HCT116 (cell line): ENCODE measurements around the gene HJURP. TPM values are rescaled to one million over a fixed set of nuclear protein-coding genes. Genes with fewer than 3 reads are reported as not detected.

Experiments used
- ATAC-seq: fragments of 200-7000 bp; cut with Tn5 transposase; 2 replicates; pipeline ENCODE4 v1.9.1; 2020; ENCODE audit warnings: mild to moderate bottlenecking, moderate library complexity
- BruUV-seq: library from RNA; stranded (reverse); fragments of 400-500 nt; replicated peaks from 2 replicates; lab custom pipeline; 2021; lab: Mats Ljungman, UMichigan
- CTCF ChIA-PET: fragments of 300-600 bp; sonication (Branson Sonifier 250); formaldehyde crosslinking; loops from one replicate; lab custom pipeline; 2021; ENCODE audit warnings: antibody characterized with exemption; lab: Charles Lee
- POLR2A ChIA-PET: fragments of 300-600, 350-600 bp; sonication (Branson Sonifier 250); formaldehyde crosslinking; loops from one replicate; lab custom pipeline; 2021; ENCODE audit warnings: antibody characterized with exemption; lab: Charles Lee
- RAD21 ChIA-PET, 2 experiments: fragments of 300-600 bp; sonication (Branson Sonifier 250); formaldehyde crosslinking; loops; one replicate each; lab custom pipeline; 2023; ENCODE audit warnings: low total read pairs in 2 of 2; ENCODE audit not compliant: uncharacterized antibody in 2 of 2, unreplicated experiment in 2 of 2, low non-redundant PET in 1 of 2; lab: Charles Lee
- DNase-seq: peaks from one replicate; pipeline ENCODE4 v3.0.0-alpha.2; 2010; ENCODE audit warnings: low read depth, low spot score
- H2AFZ ChIP-seq: fragments of 200-600 bp; shearing (Covaris generic), sonication (generic); 2 replicates; pipeline ENCODE4 v1.6.1; 2017; ENCODE audit warnings: low read depth, mixed run types, mixed read lengths, antibody characterized with exemption, low read length; ENCODE audit not compliant: poor library complexity, severe bottlenecking
- H3K27ac ChIP-seq: 2 replicates; pipeline ENCODE4 v1.5.1; 2012; ENCODE audit warnings: low read depth, low read length
- H3K27me3 ChIP-seq: fragments of 200-600 bp; sonication (generic); 2 replicates; pipeline ENCODE4 v1.6.1; 2016; ENCODE audit warnings: mixed run types, low read length, mixed read lengths; ENCODE audit not compliant: insufficient read depth
- H3K36me3 ChIP-seq, 2 experiments: fragments of 200-500 bp in 1 of 2; fragments of 200-600 bp in 1 of 2; sonication (Bioruptor generic) in 1 of 2; sonication (generic) in 1 of 2; 2 replicates each; pipeline versions ENCODE4 v1.5.1 to v1.6.1; 2014 to 2016; ENCODE audit warnings: low read length in 2 of 2, inconsistent platforms in 1 of 2, mixed read lengths in 1 of 2, mixed run types in 1 of 2; ENCODE audit not compliant: insufficient read depth in 2 of 2, control insufficient read depth in 1 of 2
- H3K4me1 ChIP-seq, 2 experiments: fragments of 200-600 bp in 1 of 2; sonication (generic) in 1 of 2; 2 replicates each; pipeline versions ENCODE4 v1.5.1 to v1.6.1; 2012 to 2017; ENCODE audit warnings: low read length in 2 of 2, inconsistent platforms in 1 of 2, mild to moderate bottlenecking in 1 of 2, mixed read lengths in 1 of 2, mixed run types in 1 of 2, moderate library complexity in 1 of 2; ENCODE audit not compliant: insufficient read depth in 2 of 2, control insufficient read depth in 1 of 2
- H3K4me2 ChIP-seq: fragments of 200-600 bp; sonication (generic); 2 replicates; pipeline ENCODE4 v1.6.1; 2017; ENCODE audit warnings: mixed run types, low read length, mixed read lengths
- H3K4me3 ChIP-seq, 2 experiments: fragments of 200-600 bp in 1 of 2; sonication (generic) in 1 of 2; replicated peaks in 1 of 2; 2 replicates each; pipeline ENCODE4 v1.5.1; 2011 to 2016; ENCODE audit warnings: low read length in 2 of 2, control low read depth in 1 of 2, low read depth in 1 of 2, mild to moderate bottlenecking in 1 of 2, mixed read lengths in 1 of 2, mixed run types in 1 of 2
- H3K79me2 ChIP-seq: fragments of 200-600 bp; sonication (generic); 2 replicates; pipeline ENCODE4 v1.6.1; 2017; ENCODE audit warnings: mild to moderate bottlenecking, mixed run types, low read length, moderate library complexity, mixed read lengths; ENCODE audit not compliant: insufficient read depth
- H3K9ac ChIP-seq: fragments of 200-600 bp; sonication (generic); 2 replicates; pipeline ENCODE4 v1.6.1; 2016; ENCODE audit warnings: low read length, mixed read lengths
- H3K9me2 ChIP-seq: fragments of 200-600 bp; sonication (generic), shearing (Covaris generic); 2 replicates; pipeline ENCODE4 v1.6.1; 2017; ENCODE audit warnings: mixed run types, mild to moderate bottlenecking, moderate library complexity; ENCODE audit not compliant: insufficient read depth
- H3K9me3 ChIP-seq, 2 experiments: fragments of 200-500 bp in 1 of 2; fragments of 200-600 bp in 1 of 2; sonication (Bioruptor generic) in 1 of 2; sonication (generic) in 1 of 2; 2 replicates each; pipeline ENCODE4 v1.6.1; 2014 to 2017; ENCODE audit warnings: low read length in 2 of 2, mixed read lengths in 2 of 2, inconsistent platforms in 1 of 2, low read depth in 1 of 2, mild to moderate bottlenecking in 1 of 2, mixed run types in 1 of 2, moderate library complexity in 1 of 2; ENCODE audit not compliant: control insufficient read depth in 1 of 2, insufficient read depth in 1 of 2
- H4K20me1 ChIP-seq: fragments of 200-600 bp; sonication (generic), shearing (Covaris generic); 2 replicates; pipeline ENCODE4 v1.6.1; 2017; ENCODE audit warnings: mixed run types, mild to moderate bottlenecking, moderate library complexity; ENCODE audit not compliant: insufficient read depth
- EGR1 ChIP-seq: IDR thresholded peaks from 2 replicates; pipeline ENCODE4 v1.6.1; 2012; ENCODE audit warnings: low read depth
- EZH2phosphoT487 ChIP-seq: fragments of 200-600 bp; IDR thresholded peaks from 2 replicates; pipeline ENCODE4 v1.6.1; 2018; ENCODE audit warnings: antibody characterized with exemption, borderline replicate concordance
- FOSL1 ChIP-seq: IDR thresholded peaks from 2 replicates; pipeline ENCODE4 v1.6.1; 2012; ENCODE audit warnings: low read depth
- JUND ChIP-seq: IDR thresholded peaks from 2 replicates; pipeline ENCODE4 v1.6.1; 2012
- POLR2A ChIP-seq: IDR thresholded peaks from 2 replicates; pipeline ENCODE4 v1.7.0; 2011; ENCODE audit warnings: borderline replicate concordance; ENCODE audit not compliant: insufficient read depth, insufficient read length; ENCODE audit errors: extremely low read depth
- POLR2AphosphoS5 ChIP-seq: IDR thresholded peaks from 2 replicates; pipeline ENCODE4 v1.6.1; 2011; ENCODE audit warnings: mild to moderate bottlenecking, low read depth, low read length, moderate library complexity
- RAD21 ChIP-seq: IDR thresholded peaks from 2 replicates; pipeline ENCODE4 v1.6.1; 2012; ENCODE audit warnings: low read depth, mild to moderate bottlenecking
- SIN3A ChIP-seq: IDR thresholded peaks from 2 replicates; pipeline ENCODE4 v1.6.1; 2012; ENCODE audit warnings: low read depth
- SRF ChIP-seq: IDR thresholded peaks from 2 replicates; pipeline ENCODE4 v1.6.1; 2012; ENCODE audit warnings: low read depth
- TCF7L2 ChIP-seq: IDR thresholded peaks from 2 replicates; pipeline ENCODE4 v1.7.0; 2011; ENCODE audit warnings: borderline replicate concordance, inconsistent platforms; ENCODE audit not compliant: insufficient read depth, insufficient read length; ENCODE audit errors: extremely low read depth
- YY1 ChIP-seq: IDR thresholded peaks from 2 replicates; pipeline ENCODE4 v1.6.1; 2011; ENCODE audit warnings: low read length, low read depth, moderate library complexity, mild to moderate bottlenecking; ENCODE audit not compliant: insufficient replicate concordance; ENCODE audit errors: extremely low read depth
- ZNF274 ChIP-seq: fragments of 200-500 bp; sonication (Bioruptor generic); IDR thresholded peaks from 2 replicates; pipeline ENCODE4 v1.6.1; 2014; ENCODE audit warnings: mild to moderate bottlenecking, low read depth, low read length, inconsistent platforms
- intact Hi-C: fragments of 100-400 bp; cut with micrococcal nuclease; formaldehyde crosslinking; loops from 2 replicates; pipeline ENCODE4 v1.10.0; 2022
- total RNA-seq: library from RNA; stranded (reverse); gene quantifications from one replicate; pipeline ENCODE4 v1.2.1, GENCODE V29; 2021; ENCODE audit not compliant: unreplicated experiment
- TF ChIP-seq, protein P1 (sequence below): IDR thresholded peaks from 2 replicates; pipeline ENCODE4 v1.6.1; 2012
- TF ChIP-seq, protein P2 (sequence below), 3 experiments: fragments of 200-600 bp in 1 of 3; sonication (generic) in 1 of 3; IDR thresholded peaks in 2 of 3; conservative IDR thresholded peaks in 1 of 3; 2 replicates each; pipeline ENCODE4 v1.5.1; 2012 to 2017; ENCODE audit warnings: low read depth in 2 of 3, low read length in 2 of 3, antibody characterized with exemption in 1 of 3, borderline replicate concordance in 1 of 3, control low read depth in 1 of 3, mild to moderate bottlenecking in 1 of 3, mixed read lengths in 1 of 3, mixed run types in 1 of 3, moderate library complexity in 1 of 3; ENCODE audit not compliant: insufficient read depth in 1 of 3
- TF ChIP-seq, protein P3 (sequence below): IDR thresholded peaks from 2 replicates; pipeline ENCODE4 v1.6.1; 2012; ENCODE audit warnings: low read depth
- TF ChIP-seq, protein P4 (sequence below): IDR thresholded peaks from 2 replicates; pipeline ENCODE4 v1.6.1; 2011; ENCODE audit warnings: mild to moderate bottlenecking, low read length, moderate library complexity; ENCODE audit not compliant: insufficient replicate concordance; ENCODE audit errors: extremely low read depth

HJURP gene
- total RNA-seq, 1 experiment from 2014 or later: 64.1 TPM

DNA sequence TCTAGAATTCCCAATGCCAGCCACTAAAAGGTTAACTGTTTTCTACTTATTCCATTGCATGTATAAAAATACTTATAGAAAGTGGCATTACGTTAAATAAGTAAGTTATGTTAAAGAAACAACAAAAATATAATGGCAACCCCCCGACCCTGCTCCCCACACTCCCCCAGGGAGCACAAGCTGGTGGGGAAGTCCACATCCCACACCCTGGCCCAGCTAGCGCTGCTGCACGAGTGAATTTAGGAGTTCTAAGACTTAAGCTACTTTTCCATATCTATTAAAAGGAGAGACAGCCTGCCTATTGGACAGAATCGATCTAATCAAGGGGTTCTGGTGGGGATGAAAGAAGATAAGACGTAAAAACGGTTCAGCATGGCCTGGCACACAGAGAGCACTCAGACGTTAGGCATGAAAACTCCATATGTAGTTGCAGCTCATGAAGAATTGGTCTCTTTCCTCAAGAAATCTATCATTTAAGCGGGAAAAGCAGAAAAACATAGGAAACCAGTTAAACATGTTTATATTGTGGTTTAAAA is 16.6 kb downstream of the HJURP start:
- DNase-seq: no peak
- Histone ChIP-seq H3K27me3 (no peaks in the 10 kb centered on the region), H3K36me3 (peaks cover 69 to 79% of the 10 kb centered on the region in 2 experiments), H3K9me3 (no peaks in the 10 kb centered on the region), H3K9me2 (no peaks in the 10 kb centered on the region), H3K9ac (no peak overlapping the region), H3K4me2 (no peak overlapping the region), H3K4me3 (no peak overlapping the region), H3K4me1 (no peaks in the 10 kb centered on the region), H2AFZ (no peak overlapping the region)
- POLR2A ChIA-PET: no interaction called here
- no peak for ATAC-seq
- CTCF ChIA-PET: no interaction called here
- TF ChIP-seq, protein P1, sequence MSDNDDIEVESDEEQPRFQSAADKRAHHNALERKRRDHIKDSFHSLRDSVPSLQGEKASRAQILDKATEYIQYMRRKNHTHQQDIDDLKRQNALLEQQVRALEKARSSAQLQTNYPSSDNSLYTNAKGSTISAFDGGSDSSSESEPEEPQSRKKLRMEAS: no peak
- TF ChIP-seq ZNF274: no peak
- TF ChIP-seq JUND: no peak
- no peak for TF ChIP-seq TCF7L2
- no peak for TF ChIP-seq EGR1
- TF ChIP-seq, protein P2, sequence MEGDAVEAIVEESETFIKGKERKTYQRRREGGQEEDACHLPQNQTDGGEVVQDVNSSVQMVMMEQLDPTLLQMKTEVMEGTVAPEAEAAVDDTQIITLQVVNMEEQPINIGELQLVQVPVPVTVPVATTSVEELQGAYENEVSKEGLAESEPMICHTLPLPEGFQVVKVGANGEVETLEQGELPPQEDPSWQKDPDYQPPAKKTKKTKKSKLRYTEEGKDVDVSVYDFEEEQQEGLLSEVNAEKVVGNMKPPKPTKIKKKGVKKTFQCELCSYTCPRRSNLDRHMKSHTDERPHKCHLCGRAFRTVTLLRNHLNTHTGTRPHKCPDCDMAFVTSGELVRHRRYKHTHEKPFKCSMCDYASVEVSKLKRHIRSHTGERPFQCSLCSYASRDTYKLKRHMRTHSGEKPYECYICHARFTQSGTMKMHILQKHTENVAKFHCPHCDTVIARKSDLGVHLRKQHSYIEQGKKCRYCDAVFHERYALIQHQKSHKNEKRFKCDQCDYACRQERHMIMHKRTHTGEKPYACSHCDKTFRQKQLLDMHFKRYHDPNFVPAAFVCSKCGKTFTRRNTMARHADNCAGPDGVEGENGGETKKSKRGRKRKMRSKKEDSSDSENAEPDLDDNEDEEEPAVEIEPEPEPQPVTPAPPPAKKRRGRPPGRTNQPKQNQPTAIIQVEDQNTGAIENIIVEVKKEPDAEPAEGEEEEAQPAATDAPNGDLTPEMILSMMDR (IDR thresholded peaks at IDR 0.05 in 2 of 3, conservative IDR thresholded peaks at IDR 0.05 in 1 of 3; ENCODE audit: borderline replicate concordance in 1 of 3, insufficient read depth in 1 of 3, low read depth in 2 of 3, low read length in 2 of 3): no peak
- no peak for TF ChIP-seq SRF
- TF ChIP-seq RAD21: no peak
- TF ChIP-seq FOSL1: no peak
- TF ChIP-seq POLR2AphosphoS5: no peak
- TF ChIP-seq, protein P3, sequence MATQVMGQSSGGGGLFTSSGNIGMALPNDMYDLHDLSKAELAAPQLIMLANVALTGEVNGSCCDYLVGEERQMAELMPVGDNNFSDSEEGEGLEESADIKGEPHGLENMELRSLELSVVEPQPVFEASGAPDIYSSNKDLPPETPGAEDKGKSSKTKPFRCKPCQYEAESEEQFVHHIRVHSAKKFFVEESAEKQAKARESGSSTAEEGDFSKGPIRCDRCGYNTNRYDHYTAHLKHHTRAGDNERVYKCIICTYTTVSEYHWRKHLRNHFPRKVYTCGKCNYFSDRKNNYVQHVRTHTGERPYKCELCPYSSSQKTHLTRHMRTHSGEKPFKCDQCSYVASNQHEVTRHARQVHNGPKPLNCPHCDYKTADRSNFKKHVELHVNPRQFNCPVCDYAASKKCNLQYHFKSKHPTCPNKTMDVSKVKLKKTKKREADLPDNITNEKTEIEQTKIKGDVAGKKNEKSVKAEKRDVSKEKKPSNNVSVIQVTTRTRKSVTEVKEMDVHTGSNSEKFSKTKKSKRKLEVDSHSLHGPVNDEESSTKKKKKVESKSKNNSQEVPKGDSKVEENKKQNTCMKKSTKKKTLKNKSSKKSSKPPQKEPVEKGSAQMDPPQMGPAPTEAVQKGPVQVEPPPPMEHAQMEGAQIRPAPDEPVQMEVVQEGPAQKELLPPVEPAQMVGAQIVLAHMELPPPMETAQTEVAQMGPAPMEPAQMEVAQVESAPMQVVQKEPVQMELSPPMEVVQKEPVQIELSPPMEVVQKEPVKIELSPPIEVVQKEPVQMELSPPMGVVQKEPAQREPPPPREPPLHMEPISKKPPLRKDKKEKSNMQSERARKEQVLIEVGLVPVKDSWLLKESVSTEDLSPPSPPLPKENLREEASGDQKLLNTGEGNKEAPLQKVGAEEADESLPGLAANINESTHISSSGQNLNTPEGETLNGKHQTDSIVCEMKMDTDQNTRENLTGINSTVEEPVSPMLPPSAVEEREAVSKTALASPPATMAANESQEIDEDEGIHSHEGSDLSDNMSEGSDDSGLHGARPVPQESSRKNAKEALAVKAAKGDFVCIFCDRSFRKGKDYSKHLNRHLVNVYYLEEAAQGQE: no peak
- no peak for TF ChIP-seq YY1
- TF ChIP-seq, protein P4, sequence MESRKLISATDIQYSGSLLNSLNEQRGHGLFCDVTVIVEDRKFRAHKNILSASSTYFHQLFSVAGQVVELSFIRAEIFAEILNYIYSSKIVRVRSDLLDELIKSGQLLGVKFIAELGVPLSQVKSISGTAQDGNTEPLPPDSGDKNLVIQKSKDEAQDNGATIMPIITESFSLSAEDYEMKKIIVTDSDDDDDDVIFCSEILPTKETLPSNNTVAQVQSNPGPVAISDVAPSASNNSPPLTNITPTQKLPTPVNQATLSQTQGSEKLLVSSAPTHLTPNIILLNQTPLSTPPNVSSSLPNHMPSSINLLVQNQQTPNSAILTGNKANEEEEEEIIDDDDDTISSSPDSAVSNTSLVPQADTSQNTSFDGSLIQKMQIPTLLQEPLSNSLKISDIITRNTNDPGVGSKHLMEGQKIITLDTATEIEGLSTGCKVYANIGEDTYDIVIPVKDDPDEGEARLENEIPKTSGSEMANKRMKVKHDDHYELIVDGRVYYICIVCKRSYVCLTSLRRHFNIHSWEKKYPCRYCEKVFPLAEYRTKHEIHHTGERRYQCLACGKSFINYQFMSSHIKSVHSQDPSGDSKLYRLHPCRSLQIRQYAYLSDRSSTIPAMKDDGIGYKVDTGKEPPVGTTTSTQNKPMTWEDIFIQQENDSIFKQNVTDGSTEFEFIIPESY: no peak
- TF ChIP-seq SIN3A: no peak
- TF ChIP-seq EZH2phosphoT487: no peak
- TF ChIP-seq POLR2A: no peak
- TF ChIP-seq, all 23 proteins: peak for 0
- Histone ChIP-seq H4K20me1 (peaks cover 20% of the 10 kb centered on the region; the same call in 1 of the 2 replicates), H3K79me2 (peaks cover 86% of the 10 kb centered on the region), H3K27ac (no peak overlapping the region)
- BruUV-seq: no TSS peak
- RAD21 ChIA-PET: no interaction called here
- intact Hi-C loops: loop anchor here (10.0 kb wide), 1 partner anchor 353 kb away; no protein-coding TSS in a partner anchor
